Lower leg skin (tissue), 3 donors: ENCODE data around the gene RAD52.

Experiments used
- POLR2A ChIP-seq, 2 donors: fragments of 450-650 bp; IDR thresholded peaks; one replicate each; pipeline ENCODE4 v1.6.1; 2016 to 2017; ENCODE audit warnings: antibody characterized with exemption in 2 of 2, mild to moderate bottlenecking in 1 of 2, moderate library complexity in 1 of 2
- TF ChIP-seq, protein P1 (sequence below), 3 donors: fragments of 450-650 bp; IDR thresholded peaks; one replicate each; pipeline ENCODE4 v1.5.1; 2016; ENCODE audit warnings: antibody characterized with exemption in 3 of 3, mild to moderate bottlenecking in 3 of 3, moderate library complexity in 2 of 3

DNA sequence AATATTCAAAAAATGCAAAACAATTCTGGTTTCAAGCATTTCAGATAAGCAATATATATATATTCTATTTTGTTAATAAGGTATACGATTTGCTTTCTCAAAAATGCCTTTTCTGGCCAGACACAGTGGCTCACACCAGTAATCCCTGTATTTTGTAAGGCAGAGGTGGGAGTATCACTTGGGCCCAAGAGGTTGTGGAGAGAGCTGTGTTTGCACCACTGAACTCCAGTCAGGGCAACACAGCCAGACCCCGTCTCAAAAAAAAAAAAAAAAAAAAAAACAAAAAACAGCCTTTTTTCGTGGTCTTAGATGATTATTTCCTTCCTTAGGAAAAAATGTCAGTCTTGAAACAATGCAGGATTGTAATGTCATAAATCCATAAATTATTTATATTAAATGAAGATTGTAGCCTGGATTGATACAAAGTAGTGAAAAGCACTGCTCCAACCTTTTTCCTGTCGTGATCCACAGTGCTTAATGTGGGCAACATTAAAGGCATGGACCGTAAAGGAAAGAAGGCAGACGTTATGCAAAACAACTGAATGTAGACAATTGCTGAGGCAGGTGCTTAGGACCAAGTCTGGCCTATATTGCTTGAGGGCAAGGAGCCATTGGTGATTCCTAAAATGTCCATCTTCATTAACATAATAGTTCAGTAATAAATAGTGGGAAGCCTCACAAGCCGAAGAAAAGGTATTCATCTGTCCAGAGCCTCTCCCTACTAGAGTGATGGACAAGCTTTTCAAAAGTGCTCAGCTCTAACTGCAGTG, 36.8 kb downstream of the RAD52 start:
- TF ChIP-seq, protein P1, sequence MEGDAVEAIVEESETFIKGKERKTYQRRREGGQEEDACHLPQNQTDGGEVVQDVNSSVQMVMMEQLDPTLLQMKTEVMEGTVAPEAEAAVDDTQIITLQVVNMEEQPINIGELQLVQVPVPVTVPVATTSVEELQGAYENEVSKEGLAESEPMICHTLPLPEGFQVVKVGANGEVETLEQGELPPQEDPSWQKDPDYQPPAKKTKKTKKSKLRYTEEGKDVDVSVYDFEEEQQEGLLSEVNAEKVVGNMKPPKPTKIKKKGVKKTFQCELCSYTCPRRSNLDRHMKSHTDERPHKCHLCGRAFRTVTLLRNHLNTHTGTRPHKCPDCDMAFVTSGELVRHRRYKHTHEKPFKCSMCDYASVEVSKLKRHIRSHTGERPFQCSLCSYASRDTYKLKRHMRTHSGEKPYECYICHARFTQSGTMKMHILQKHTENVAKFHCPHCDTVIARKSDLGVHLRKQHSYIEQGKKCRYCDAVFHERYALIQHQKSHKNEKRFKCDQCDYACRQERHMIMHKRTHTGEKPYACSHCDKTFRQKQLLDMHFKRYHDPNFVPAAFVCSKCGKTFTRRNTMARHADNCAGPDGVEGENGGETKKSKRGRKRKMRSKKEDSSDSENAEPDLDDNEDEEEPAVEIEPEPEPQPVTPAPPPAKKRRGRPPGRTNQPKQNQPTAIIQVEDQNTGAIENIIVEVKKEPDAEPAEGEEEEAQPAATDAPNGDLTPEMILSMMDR (IDR thresholded peaks at IDR 0.05), result no peak
- TF ChIP-seq POLR2A (IDR thresholded peaks at IDR 0.05), result no peak
